CD4-positive, alpha-beta T cell treated with Interferon gamma for 1 hour (primary cell): ENCODE measurements around the gene GEMIN7.

Experiments
- DNase-seq: peaks from one replicate; pipeline ENCODE4 v3.0.0-alpha.2; 2020

Gene GEMIN7

DNA sequence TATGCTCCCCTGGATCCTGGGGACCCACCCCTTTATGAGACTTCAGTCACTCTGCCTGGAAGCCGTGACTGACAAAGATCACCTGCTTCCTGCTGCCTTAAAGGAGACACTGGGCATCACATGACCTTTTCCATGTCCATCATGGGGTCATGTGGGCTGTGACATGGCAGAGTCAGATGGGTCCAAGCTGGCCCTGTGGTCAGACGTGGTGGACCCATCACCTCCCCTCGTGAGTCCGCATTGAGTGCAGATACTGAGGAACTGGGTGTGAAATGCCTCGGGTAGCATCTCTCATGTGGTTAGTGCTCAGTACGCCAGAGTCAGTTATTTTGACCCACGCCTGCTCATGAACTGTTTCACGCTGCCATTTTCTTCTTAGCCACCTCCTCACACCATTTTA lies 54.6 kb downstream of the GEMIN7 start:
- DNase-seq: no peak

- no peak for DNase-seq
Observed at GRCh38 chr19:45135176-45135885, 56.3 kb downstream of the GEMIN7 start.

GRCh38 chr19:45136507-45137178 lies 57.6 kb downstream of the GEMIN7 start:
- no peak for DNase-seq

GRCh38 chr19:45137179-45137761 lies 58.2 kb downstream of the GEMIN7 start:
- no peak for DNase-seq

DNA sequence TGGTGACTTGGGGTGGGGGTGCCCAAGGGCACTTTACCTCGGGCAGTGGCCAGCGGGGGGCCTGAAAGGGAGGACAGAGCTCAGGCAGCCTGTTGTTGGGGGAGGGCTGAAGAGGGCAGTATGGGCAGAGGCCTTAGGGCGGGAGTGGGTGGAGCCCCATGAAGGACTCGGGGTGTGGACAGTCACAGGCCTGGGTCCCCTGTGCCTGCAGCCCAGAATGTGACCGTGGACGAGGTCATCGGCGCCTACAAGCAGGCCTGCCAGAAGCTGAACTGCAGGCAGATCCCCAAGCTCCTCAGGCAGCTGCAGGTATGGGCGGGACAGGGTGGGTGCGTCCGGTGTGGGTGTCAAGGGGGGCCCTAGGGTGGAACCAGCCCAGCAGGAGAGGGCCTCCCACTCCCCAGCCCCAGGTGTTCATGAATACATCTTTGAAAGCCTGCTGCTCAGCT lies 59.3 kb downstream of the GEMIN7 start:
- DNase-seq: no peak

DNA sequence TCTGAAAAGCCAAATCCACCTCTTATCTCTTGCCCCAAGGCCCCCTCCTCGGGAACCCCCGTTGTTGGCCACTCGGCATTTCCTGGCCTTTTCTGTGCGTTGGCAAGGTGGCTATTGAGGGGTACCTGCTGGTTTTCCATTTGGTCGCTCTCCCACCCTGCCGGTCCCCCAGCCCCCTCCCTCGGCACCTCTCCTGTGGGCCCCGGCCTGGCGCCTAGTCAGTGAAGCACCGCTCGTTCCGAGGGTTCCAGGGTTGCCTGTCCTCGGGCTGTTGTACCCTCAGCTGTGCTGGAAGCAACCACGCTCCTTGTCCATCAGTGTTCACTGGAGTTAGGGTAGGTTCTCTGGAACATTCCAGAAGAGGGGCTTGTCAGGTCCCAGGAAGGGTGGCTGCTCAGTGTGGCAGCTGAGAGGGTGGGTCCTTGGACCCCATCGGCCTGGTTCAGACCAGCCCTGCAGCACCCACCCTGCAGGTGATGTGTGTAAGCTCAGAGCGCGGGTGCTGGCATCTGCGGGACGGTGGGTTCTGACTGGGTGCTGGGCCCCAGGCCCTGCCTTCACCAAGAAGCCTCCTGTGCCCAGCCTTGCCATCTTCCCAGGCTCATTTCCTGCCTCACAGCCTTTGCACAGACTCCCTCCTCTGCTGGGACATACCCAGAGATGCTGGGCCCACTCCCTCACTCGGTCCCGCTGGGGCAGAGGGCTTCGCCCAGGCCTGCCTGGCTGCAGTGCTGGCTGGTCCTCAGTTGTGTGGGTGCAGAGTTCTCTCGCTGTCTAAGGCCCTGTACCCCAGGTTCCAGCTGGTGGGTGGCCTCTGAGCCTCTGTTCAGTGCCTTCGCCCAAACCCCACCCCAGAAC lies 60.5 kb downstream of the GEMIN7 start:
- DNase-seq: no peak

- no peak for DNase-seq
Observed at GRCh38 chr19:45140144-45140503, 61.1 kb downstream of the GEMIN7 start.

DNA sequence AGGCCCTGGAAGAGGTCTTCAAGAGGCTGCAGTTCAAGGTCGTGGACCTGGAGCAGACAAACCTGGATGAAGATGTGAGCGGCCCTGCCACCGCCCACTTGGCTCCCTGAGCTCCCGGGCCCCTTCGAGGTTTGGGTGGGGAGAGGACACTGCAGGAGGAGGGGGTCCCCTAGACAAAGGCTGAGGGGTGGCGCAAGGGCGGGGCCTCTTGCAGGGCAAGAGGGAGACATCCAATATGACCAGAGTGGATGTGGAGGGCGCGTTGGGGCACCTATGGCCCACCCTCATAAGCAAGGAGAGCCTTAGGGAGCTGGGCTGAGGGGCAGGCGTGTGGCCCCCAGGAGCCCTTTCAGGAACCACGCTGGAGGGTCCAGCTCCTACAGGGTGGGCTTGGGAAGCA lies 61.5 kb downstream of the GEMIN7 start:
- no peak for DNase-seq
